ENCODE data around the gene ZNF662.

The ZNF662 gene

DNA sequence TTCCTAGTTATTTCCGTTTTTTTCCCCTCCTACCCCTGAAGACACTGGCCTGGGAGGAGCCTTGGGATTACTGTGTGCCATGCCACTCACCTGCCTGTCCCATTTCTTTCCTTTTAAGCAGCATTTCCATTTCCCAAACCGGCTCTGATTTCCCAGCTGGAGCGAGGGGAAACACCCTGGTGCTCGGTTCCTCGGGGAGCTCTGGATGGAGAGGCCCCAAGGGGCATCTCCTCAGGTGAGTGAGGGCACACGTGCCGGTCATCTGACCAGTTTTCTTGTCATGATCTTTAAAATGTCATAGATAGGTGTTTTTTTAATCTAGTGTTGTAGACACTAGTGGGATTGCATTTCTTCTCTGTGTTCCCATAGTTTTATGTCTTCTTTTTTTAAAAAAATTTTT is 2.7 kb downstream of the ZNF662 start:
- Histone ChIP-seq H3K18ac (ENCODE audit: low read depth in 1 of 2, low read length in 2 of 2) (no peak overlapping the region), H3K79me1 (replicated peaks; ENCODE audit: low read length, poor library complexity, severe bottlenecking) (no peaks in the 10 kb centered on the region), H3K23ac (ENCODE audit: low read length in 2 of 2) (no peak overlapping the region), H2BK120ac (ENCODE audit: low read depth, low read length) (no peak overlapping the region), H3K4me3 (ENCODE audit: insufficient read depth in 1 of 2, low read depth in 1 of 2, low read length in 2 of 2) (no peak overlapping the region), H2AK5ac (ENCODE audit: low read length, severe bottlenecking) (no peak overlapping the region), H2BK5ac (ENCODE audit: low read depth, low read length, poor library complexity, severe bottlenecking) (no peak overlapping the region), H3K4me1 (ENCODE audit: control insufficient read depth, insufficient read depth, low read depth, low read length) (no peaks in the 10 kb centered on the region), H3K4me2 (ENCODE audit: low read length, poor library complexity, severe bottlenecking) (no peak overlapping the region), H3K14ac (ENCODE audit: low read length in 2 of 2) (no peak overlapping the region), H3K9me3 (ENCODE audit: control insufficient read depth, low read length) (peaks cover 26% of the 10 kb centered on the region), H3K27ac (ENCODE audit: low read length, poor library complexity, severe bottlenecking) (no peak overlapping the region), H2AFZ (ENCODE audit: low read depth, low read length) (no peak overlapping the region), H3K9ac (ENCODE audit: low read length) (no peak overlapping the region), H3K36me3 (ENCODE audit: control insufficient read depth in 1 of 2, insufficient read depth in 2 of 2, low read depth in 1 of 2, low read length in 2 of 2) (peaks cover 0 to 32% of the 10 kb centered on the region in 2 experiments), H4K8ac (ENCODE audit: low read length) (no peak overlapping the region), H3K4ac (ENCODE audit: low read depth in 1 of 2, low read length in 2 of 2) (no peak overlapping the region), H4K91ac (ENCODE audit: low read length) (no peak overlapping the region), H2BK12ac (ENCODE audit: low read length in 2 of 2) (no peak overlapping the region), H2BK15ac (ENCODE audit: low read depth, poor library complexity, severe bottlenecking) (no peak overlapping the region), H3K27me3 (ENCODE audit: control insufficient read depth in 1 of 2, insufficient read depth in 1 of 2, low read length in 2 of 2) (peaks cover 0 to 17% of the 10 kb centered on the region in 2 experiments)
- no peak for DNase-seq
- WGBS, result 72% methylated on average over 5 of the region's 7 CpGs

DNA sequence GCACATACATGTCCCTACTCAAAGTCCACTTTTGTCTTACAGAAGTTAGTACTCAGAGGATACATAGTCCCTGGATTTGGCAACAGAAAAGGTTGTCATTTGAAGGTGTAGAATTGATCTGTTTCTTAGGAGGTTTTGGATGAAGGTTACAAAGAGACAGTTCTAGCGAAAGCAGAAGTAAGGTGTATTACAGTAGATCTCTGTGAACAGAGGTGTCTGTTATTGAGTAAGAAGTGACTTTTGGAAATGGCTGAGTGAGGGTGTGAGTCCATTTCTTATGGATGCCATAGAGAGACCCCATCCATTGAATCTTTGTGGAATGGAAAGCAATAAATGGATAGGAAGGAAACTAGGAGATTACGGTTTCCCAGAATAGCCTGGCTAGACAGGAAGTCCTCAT is 5.6 kb downstream of the ZNF662 start:
- Histone ChIP-seq H3K79me1 (replicated peaks; ENCODE audit: low read length, poor library complexity, severe bottlenecking) (no peaks in the 10 kb centered on the region), H3K18ac (ENCODE audit: low read depth in 1 of 2, low read length in 2 of 2) (no peak overlapping the region), H3K4me1 (ENCODE audit: control insufficient read depth, insufficient read depth, low read depth, low read length) (no peaks in the 10 kb centered on the region), H2AK5ac (ENCODE audit: low read length, severe bottlenecking) (no peak overlapping the region), H3K27ac (ENCODE audit: low read length, poor library complexity, severe bottlenecking) (no peak overlapping the region), H3K27me3 (ENCODE audit: control insufficient read depth in 1 of 2, insufficient read depth in 1 of 2, low read length in 2 of 2) (no peaks in the 10 kb centered on the region), H2BK5ac (ENCODE audit: low read depth, low read length, poor library complexity, severe bottlenecking) (no peak overlapping the region), H3K9me3 (ENCODE audit: control insufficient read depth, low read length) (peaks cover 49% of the 10 kb centered on the region), H3K36me3 (ENCODE audit: control insufficient read depth in 1 of 2, insufficient read depth in 2 of 2, low read depth in 1 of 2, low read length in 2 of 2) (peaks cover 0 to 52% of the 10 kb centered on the region in 2 experiments), H3K23ac (ENCODE audit: low read length in 2 of 2) (no peak overlapping the region), H3K4me3 (ENCODE audit: insufficient read depth in 1 of 2, low read depth in 1 of 2, low read length in 2 of 2) (no peak overlapping the region), H2AFZ (ENCODE audit: low read depth, low read length) (no peak overlapping the region), H4K8ac (ENCODE audit: low read length) (no peak overlapping the region), H4K91ac (ENCODE audit: low read length) (no peak overlapping the region), H2BK120ac (ENCODE audit: low read depth, low read length) (no peak overlapping the region), H2BK15ac (ENCODE audit: low read depth, poor library complexity, severe bottlenecking) (no peak overlapping the region), H3K4ac (ENCODE audit: low read depth in 1 of 2, low read length in 2 of 2) (no peak overlapping the region), H3K14ac (ENCODE audit: low read length in 2 of 2) (no peak overlapping the region), H2BK12ac (ENCODE audit: low read length in 2 of 2) (no peak overlapping the region), H3K4me2 (ENCODE audit: low read length, poor library complexity, severe bottlenecking) (no peak overlapping the region), H3K9ac (ENCODE audit: low read length) (no peak overlapping the region)
- WGBS, result 100% methylated on average over 1 of the region's 2 CpGs
- no peak for DNase-seq

DNA sequence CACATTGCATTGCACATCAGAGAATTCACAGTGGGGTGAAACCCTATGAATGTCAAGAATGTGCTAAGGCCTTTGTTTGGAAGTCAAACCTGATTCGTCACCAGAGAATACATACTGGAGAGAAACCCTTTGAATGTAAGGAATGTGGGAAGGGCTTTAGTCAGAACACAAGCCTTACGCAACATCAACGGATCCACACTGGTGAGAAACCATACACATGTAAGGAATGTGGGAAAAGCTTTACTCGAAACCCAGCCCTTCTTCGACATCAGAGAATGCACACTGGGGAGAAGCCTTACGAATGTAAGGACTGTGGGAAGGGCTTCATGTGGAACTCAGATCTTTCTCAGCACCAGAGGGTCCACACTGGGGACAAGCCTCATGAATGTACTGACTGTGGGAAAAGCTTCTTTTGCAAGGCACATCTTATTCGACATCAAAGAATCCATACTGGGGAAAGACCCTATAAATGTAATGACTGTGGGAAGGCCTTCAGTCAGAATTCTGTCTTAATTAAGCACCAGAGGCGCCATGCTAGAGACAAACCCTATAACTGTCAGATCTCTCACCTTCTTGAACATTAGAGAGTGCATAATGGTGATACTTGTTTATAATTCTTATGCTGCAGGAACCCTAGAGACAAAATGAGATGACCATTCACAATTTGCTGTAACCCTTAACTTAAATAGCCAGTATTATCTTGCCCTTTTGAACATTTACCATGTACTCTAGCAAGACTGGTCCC is 9.0 kb downstream of the ZNF662 start:
- no peak overlapping the region for H2BK120ac ChIP-seq (ENCODE audit: low read depth, low read length)
- H3K4me1 ChIP-seq (ENCODE audit: control insufficient read depth, insufficient read depth, low read depth, low read length), result no peaks in the 10 kb centered on the region
- WGBS, result 91% methylated on average over 7 of the region's 8 CpGs

DNA sequence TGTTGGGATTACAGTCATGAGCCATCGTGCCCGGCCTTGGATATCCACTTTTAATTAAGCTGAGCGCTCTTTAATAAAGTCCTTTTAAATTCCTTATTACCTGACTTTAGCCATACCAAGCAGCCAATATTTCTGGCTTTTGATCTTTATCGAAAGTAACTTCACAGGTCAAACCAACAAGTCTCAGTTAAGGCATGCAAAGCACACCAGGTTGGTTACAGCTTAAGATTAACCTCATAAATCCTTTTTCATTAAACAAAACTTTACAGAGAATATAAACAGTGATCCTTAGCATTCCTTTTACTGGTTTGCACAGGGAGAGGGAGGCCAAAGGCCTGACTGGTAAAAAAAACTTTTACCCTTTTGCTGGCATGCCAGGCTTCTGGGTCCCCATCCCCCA is 17.7 kb downstream of the ZNF662 start:
- no peak overlapping the region for H3K4me3 ChIP-seq (ENCODE audit: insufficient read depth in 1 of 2, low read depth in 1 of 2, low read length in 2 of 2)
- WGBS, result 93% methylated on average over 4 of the region's 4 CpGs
- H3K36me3 ChIP-seq (ENCODE audit: control insufficient read depth in 1 of 2, insufficient read depth in 2 of 2, low read depth in 1 of 2, low read length in 2 of 2), result no peaks in the 10 kb centered on the region
- H3K14ac ChIP-seq (ENCODE audit: low read length in 2 of 2), result no peak overlapping the region
- H2AK5ac ChIP-seq (ENCODE audit: low read length, severe bottlenecking), result no peak overlapping the region
- no peak overlapping the region for H2BK15ac ChIP-seq (ENCODE audit: low read depth, poor library complexity, severe bottlenecking)
- H2AFZ ChIP-seq (ENCODE audit: low read depth, low read length), result no peak overlapping the region
- H3K4ac ChIP-seq (ENCODE audit: low read depth in 1 of 2, low read length in 2 of 2), result no peak overlapping the region
- no peak overlapping the region for H3K9ac ChIP-seq (ENCODE audit: low read length)
- H2BK120ac ChIP-seq (ENCODE audit: low read depth, low read length), result no peak overlapping the region
- H4K8ac ChIP-seq (ENCODE audit: low read length), result no peak overlapping the region
- no peak overlapping the region for H3K4me2 ChIP-seq (ENCODE audit: low read length, poor library complexity, severe bottlenecking)
- H3K27me3 ChIP-seq (ENCODE audit: control insufficient read depth in 1 of 2, insufficient read depth in 1 of 2, low read length in 2 of 2), result peaks cover 3 to 4% of the 10 kb centered on the region in 2 experiments
- peaks cover 12% of the 10 kb centered on the region for H3K9me3 ChIP-seq (ENCODE audit: control insufficient read depth, low read length)
- H2BK12ac ChIP-seq (ENCODE audit: low read length in 2 of 2), result no peak overlapping the region
- no peak overlapping the region for H3K27ac ChIP-seq (ENCODE audit: low read length, poor library complexity, severe bottlenecking)
- DNase-seq, result no peak
- H4K91ac ChIP-seq (ENCODE audit: low read length), result no peak overlapping the region
- H2BK5ac ChIP-seq (ENCODE audit: low read depth, low read length, poor library complexity, severe bottlenecking), result no peak overlapping the region
- H3K4me1 ChIP-seq (ENCODE audit: control insufficient read depth, insufficient read depth, low read depth, low read length), result no peaks in the 10 kb centered on the region
- H3K23ac ChIP-seq (ENCODE audit: low read length in 2 of 2), result no peak overlapping the region
- H3K18ac ChIP-seq (ENCODE audit: low read depth in 1 of 2, low read length in 2 of 2), result no peak overlapping the region
- H3K79me1 ChIP-seq (replicated peaks; ENCODE audit: low read length, poor library complexity, severe bottlenecking), result no peaks in the 10 kb centered on the region

More for the DNA sequence above, 9.0 kb downstream of the ZNF662 start:
- no peak overlapping the region for H2AFZ ChIP-seq (ENCODE audit: low read depth, low read length)
- H2AK5ac ChIP-seq (ENCODE audit: low read length, severe bottlenecking), result no peak overlapping the region
- H3K18ac ChIP-seq (ENCODE audit: low read depth in 1 of 2, low read length in 2 of 2), result no peak overlapping the region
- H3K9me3 ChIP-seq (ENCODE audit: control insufficient read depth, low read length), result peaks cover 73% of the 10 kb centered on the region
- no peak overlapping the region for H2BK12ac ChIP-seq (ENCODE audit: low read length in 2 of 2)
- no peak overlapping the region for H4K8ac ChIP-seq (ENCODE audit: low read length)
- H3K4ac ChIP-seq (ENCODE audit: low read depth in 1 of 2, low read length in 2 of 2), result no peak overlapping the region
- DNase-seq, result no peak
- H3K14ac ChIP-seq (ENCODE audit: low read length in 2 of 2), result no peak overlapping the region
- no peak overlapping the region for H3K9ac ChIP-seq (ENCODE audit: low read length)
- H3K4me3 ChIP-seq (ENCODE audit: insufficient read depth in 1 of 2, low read depth in 1 of 2, low read length in 2 of 2), result peak overlapping the region in 1 of 2 experiments; percentile 27
- no peak overlapping the region for H3K23ac ChIP-seq (ENCODE audit: low read length in 2 of 2)
- H3K79me1 ChIP-seq (replicated peaks; ENCODE audit: low read length, poor library complexity, severe bottlenecking), result no peaks in the 10 kb centered on the region
- no peaks in the 10 kb centered on the region for H3K27me3 ChIP-seq (ENCODE audit: control insufficient read depth in 1 of 2, insufficient read depth in 1 of 2, low read length in 2 of 2)
- peaks cover 0 to 48% of the 10 kb centered on the region in 2 experiments for H3K36me3 ChIP-seq (ENCODE audit: control insufficient read depth in 1 of 2, insufficient read depth in 2 of 2, low read depth in 1 of 2, low read length in 2 of 2)
- H2BK5ac ChIP-seq (ENCODE audit: low read depth, low read length, poor library complexity, severe bottlenecking), result no peak overlapping the region
- H4K91ac ChIP-seq (ENCODE audit: low read length), result no peak overlapping the region
- no peak overlapping the region for H3K27ac ChIP-seq (ENCODE audit: low read length, poor library complexity, severe bottlenecking)
- no peak overlapping the region for H2BK15ac ChIP-seq (ENCODE audit: low read depth, poor library complexity, severe bottlenecking)
- no peak overlapping the region for H3K4me2 ChIP-seq (ENCODE audit: low read length, poor library complexity, severe bottlenecking)
